ENCODE results near the gene CYRIA. TPM values are rescaled to one million over a fixed set of nuclear protein-coding genes. Genes with fewer than 3 reads are reported as not detected.

The CYRIA gene
- total RNA-seq, 1 experiment from 2014 or later = 0.19 TPM

GRCh38 chr2:16674154-16674553 is 8.5 kb upstream of the CYRIA start:
- H3K27me3 Mint-ChIP-seq (ENCODE audit: unreplicated experiment) = peaks cover 1% of the 10 kb centered on the region
- H3K4me3 Mint-ChIP-seq (ENCODE audit: low read depth, unreplicated experiment) = no peak overlapping the region
- TF ChIP-seq CTCF (IDR thresholded peaks at IDR 0.05; ENCODE audit: unreplicated experiment) = no peak
- H3K36me3 Mint-ChIP-seq (ENCODE audit: insufficient read depth, unreplicated experiment) = no peaks in the 10 kb centered on the region
- H3K4me1 Mint-ChIP-seq (ENCODE audit: low read depth, unreplicated experiment) = peaks cover 11% of the 10 kb centered on the region
- peaks cover 4% of the 10 kb centered on the region for H3K9me3 Mint-ChIP-seq (ENCODE audit: low read depth, unreplicated experiment)
- no TSS peak for BruUV-seq (replicated peaks)
- CTCF ChIA-PET = no interaction called here
- no peak overlapping the region for H3K27ac Mint-ChIP-seq (ENCODE audit: unreplicated experiment)
- intact Hi-C loops (cut with micrococcal nuclease; ENCODE audit: unreplicated experiment) = no loop called here
- DNase-seq = no peak

- Mint-ChIP-seq H3K36me3 (ENCODE audit: insufficient read depth, unreplicated experiment) (no peaks in the 10 kb centered on the region), H3K4me1 (ENCODE audit: low read depth, unreplicated experiment) (peaks cover 11% of the 10 kb centered on the region), H3K9me3 (ENCODE audit: low read depth, unreplicated experiment) (peaks cover 2% of the 10 kb centered on the region), H3K4me3 (ENCODE audit: low read depth, unreplicated experiment) (no peak overlapping the region), H3K27me3 (ENCODE audit: unreplicated experiment) (peaks cover 24% of the 10 kb centered on the region), H3K27ac (ENCODE audit: unreplicated experiment) (peak overlapping the region; percentile 4)
- intact Hi-C loops (cut with micrococcal nuclease; ENCODE audit: unreplicated experiment) = no loop called here
- CTCF ChIA-PET = interaction anchor here (0.5 kb wide), 1 partner anchor 15 kb away, joined by 3 read pairs; no protein-coding TSS in a partner anchor
- no TSS peak for BruUV-seq (replicated peaks)
- DNase-seq = peak; percentile 45
- TF ChIP-seq CTCF (IDR thresholded peaks at IDR 0.05; ENCODE audit: unreplicated experiment) = no peak
These were observed 6.1 kb upstream of the CYRIA start for GRCh38 chr2:16671760-16672159.

- no peak for DNase-seq
- H3K9me3 Mint-ChIP-seq (ENCODE audit: low read depth, unreplicated experiment) = peaks cover 2% of the 10 kb centered on the region
- peaks cover 48% of the 10 kb centered on the region for H3K27me3 Mint-ChIP-seq (ENCODE audit: unreplicated experiment)
- H3K36me3 Mint-ChIP-seq (ENCODE audit: insufficient read depth, unreplicated experiment) = peaks cover 7% of the 10 kb centered on the region
- H3K4me3 Mint-ChIP-seq (ENCODE audit: low read depth, unreplicated experiment) = no peak overlapping the region
- intact Hi-C loops (cut with micrococcal nuclease; ENCODE audit: unreplicated experiment) = no loop called here
- no peak overlapping the region for H3K27ac Mint-ChIP-seq (ENCODE audit: unreplicated experiment)
- peaks cover 26% of the 10 kb centered on the region for H3K4me1 Mint-ChIP-seq (ENCODE audit: low read depth, unreplicated experiment)
- no peak for TF ChIP-seq CTCF (IDR thresholded peaks at IDR 0.05; ENCODE audit: unreplicated experiment)
- BruUV-seq (replicated peaks) = no TSS peak
- CTCF ChIA-PET = interaction anchor here (0.7 to 1.1 kb wide), 2 partner anchors 9 to 581 kb away, joined by 4 to 6 read pairs; no protein-coding TSS in a partner anchor
These were observed 3.8 kb upstream of the CYRIA start for GRCh38 chr2:16669388-16669787.

- no peak for DNase-seq
- Mint-ChIP-seq H3K27me3 (ENCODE audit: unreplicated experiment) (peaks cover 57% of the 10 kb centered on the region), H3K27ac (ENCODE audit: unreplicated experiment) (peak overlapping the region; percentile 24), H3K9me3 (ENCODE audit: low read depth, unreplicated experiment) (no peaks in the 10 kb centered on the region), H3K4me3 (ENCODE audit: low read depth, unreplicated experiment) (peak overlapping the region; percentile 74), H3K36me3 (ENCODE audit: insufficient read depth, unreplicated experiment) (peaks cover 7% of the 10 kb centered on the region), H3K4me1 (ENCODE audit: low read depth, unreplicated experiment) (peaks cover 19% of the 10 kb centered on the region)
- no peak for TF ChIP-seq CTCF (IDR thresholded peaks at IDR 0.05; ENCODE audit: unreplicated experiment)
- no TSS peak for BruUV-seq (replicated peaks)
- CTCF ChIA-PET = no interaction called here
- intact Hi-C loops (cut with micrococcal nuclease; ENCODE audit: unreplicated experiment) = no loop called here
These were observed 791 bp upstream of the CYRIA start for GRCh38 chr2:16666449-16666801.
